HL-60 (cell line): ENCODE results near the gene LRRC72.

Source experiments
- CTCF ChIP-seq: IDR thresholded peaks from one replicate; pipeline ENCODE4 v1.5.1; 2011; ENCODE audit warnings: low read length, control low read depth, inconsistent platforms; ENCODE audit not compliant: insufficient read depth
- POLR2AphosphoS5 ChIP-seq: IDR thresholded peaks from 2 replicates; pipeline ENCODE4 v1.6.1; 2012; ENCODE audit warnings: low read depth
- REST ChIP-seq: IDR thresholded peaks from 2 replicates; pipeline ENCODE4 v1.6.1; 2012; ENCODE audit warnings: low read depth; ENCODE audit not compliant: insufficient replicate concordance

GRCh38 chr7:16585540-16585939, 58.9 kb downstream of the LRRC72 start:
- TF ChIP-seq CTCF: no peak
- no peak for TF ChIP-seq POLR2AphosphoS5
- no peak for TF ChIP-seq REST
